ENCODE measurements around the gene PARD6G.

PARD6G gene

GRCh38 chr18:80136679-80137078, 110.6 kb downstream of the PARD6G start:
- Histone ChIP-seq H3K36me3 (peaks cover 42% of the 10 kb centered on the region), H3K27ac (no peak overlapping the region), H3K4me3 (ENCODE audit: low read depth in 1 of 2, low read length in 1 of 2) (no peak overlapping the region), H3K9me3 (no peaks in the 10 kb centered on the region), H3K27me3 (no peaks in the 10 kb centered on the region), H3K4me1 (ENCODE audit: control insufficient read depth in 1 of 2, insufficient read depth in 1 of 2, low read depth in 1 of 2, low read length in 1 of 2) (no peaks in the 10 kb centered on the region)
- TF ChIP-seq, protein P1, sequence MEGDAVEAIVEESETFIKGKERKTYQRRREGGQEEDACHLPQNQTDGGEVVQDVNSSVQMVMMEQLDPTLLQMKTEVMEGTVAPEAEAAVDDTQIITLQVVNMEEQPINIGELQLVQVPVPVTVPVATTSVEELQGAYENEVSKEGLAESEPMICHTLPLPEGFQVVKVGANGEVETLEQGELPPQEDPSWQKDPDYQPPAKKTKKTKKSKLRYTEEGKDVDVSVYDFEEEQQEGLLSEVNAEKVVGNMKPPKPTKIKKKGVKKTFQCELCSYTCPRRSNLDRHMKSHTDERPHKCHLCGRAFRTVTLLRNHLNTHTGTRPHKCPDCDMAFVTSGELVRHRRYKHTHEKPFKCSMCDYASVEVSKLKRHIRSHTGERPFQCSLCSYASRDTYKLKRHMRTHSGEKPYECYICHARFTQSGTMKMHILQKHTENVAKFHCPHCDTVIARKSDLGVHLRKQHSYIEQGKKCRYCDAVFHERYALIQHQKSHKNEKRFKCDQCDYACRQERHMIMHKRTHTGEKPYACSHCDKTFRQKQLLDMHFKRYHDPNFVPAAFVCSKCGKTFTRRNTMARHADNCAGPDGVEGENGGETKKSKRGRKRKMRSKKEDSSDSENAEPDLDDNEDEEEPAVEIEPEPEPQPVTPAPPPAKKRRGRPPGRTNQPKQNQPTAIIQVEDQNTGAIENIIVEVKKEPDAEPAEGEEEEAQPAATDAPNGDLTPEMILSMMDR (IDR thresholded peaks at IDR 0.05), result no peak

DNA sequence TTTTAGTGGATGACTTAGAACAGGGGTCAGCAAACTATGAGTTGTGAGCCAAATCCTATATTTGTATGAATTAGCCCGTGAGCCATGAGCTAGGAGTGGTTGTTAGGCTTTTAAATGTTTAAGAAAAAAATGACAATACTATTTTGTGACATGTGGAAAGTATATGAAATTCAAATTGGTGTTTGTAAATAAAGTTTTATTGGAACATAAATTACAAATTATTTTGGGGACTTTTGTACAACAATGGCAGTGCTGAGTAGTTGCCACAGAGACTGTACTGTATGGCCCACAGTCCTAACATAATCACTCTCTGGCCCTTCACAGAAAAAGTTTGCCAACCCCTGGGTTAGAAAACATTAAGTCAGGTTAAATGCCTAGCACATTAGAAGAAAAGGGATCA, 112.2 kb downstream of the PARD6G start:
- H3K36me3 ChIP-seq, result peaks cover 37% of the 10 kb centered on the region

DNA sequence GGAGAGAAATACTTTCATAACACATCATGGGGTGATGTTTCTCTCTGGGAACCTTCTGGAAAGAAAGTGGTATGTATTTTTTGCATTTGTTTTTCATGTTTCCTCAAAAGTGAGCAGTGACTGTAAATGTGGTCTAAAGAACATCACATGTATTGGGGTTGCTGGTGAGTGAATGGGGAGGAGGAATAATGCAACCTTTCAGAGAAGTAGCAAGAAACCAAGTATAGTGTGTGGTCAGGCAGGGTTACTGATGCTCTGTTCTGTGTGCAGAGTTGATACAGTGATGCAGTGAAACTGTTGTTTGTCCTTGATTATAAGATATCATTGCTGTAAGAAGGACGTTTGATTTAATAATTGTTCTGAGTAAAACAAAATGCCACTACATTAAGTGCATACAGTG, 114.2 kb downstream of the PARD6G start:
- Histone ChIP-seq H3K9me3 (no peaks in the 10 kb centered on the region), H3K36me3 (peaks cover 36% of the 10 kb centered on the region), H3K4me3 (ENCODE audit: low read depth in 1 of 2, low read length in 1 of 2) (no peak overlapping the region), H3K4me1 (ENCODE audit: control insufficient read depth in 1 of 2, insufficient read depth in 1 of 2, low read depth in 1 of 2, low read length in 1 of 2) (no peaks in the 10 kb centered on the region), H3K27ac (no peak overlapping the region), H3K27me3 (no peaks in the 10 kb centered on the region)
- TF ChIP-seq, protein P1 (IDR thresholded peaks at IDR 0.05), result no peak

More for the DNA sequence above, 112.2 kb downstream of the PARD6G start:
- H3K9me3 ChIP-seq, result no peaks in the 10 kb centered on the region
- no peak overlapping the region for H3K27ac ChIP-seq
- TF ChIP-seq, protein P1 (IDR thresholded peaks at IDR 0.05), result no peak
- no peak overlapping the region for H3K4me3 ChIP-seq (ENCODE audit: low read depth in 1 of 2, low read length in 1 of 2)
- H3K4me1 ChIP-seq (ENCODE audit: control insufficient read depth in 1 of 2, insufficient read depth in 1 of 2, low read depth in 1 of 2, low read length in 1 of 2), result no peaks in the 10 kb centered on the region
- no peaks in the 10 kb centered on the region for H3K27me3 ChIP-seq

GRCh38 chr18:80132180-80132812, 115.0 kb downstream of the PARD6G start:
- Histone ChIP-seq H3K27me3 (no peaks in the 10 kb centered on the region), H3K9me3 (no peaks in the 10 kb centered on the region), H3K27ac (no peak overlapping the region), H3K4me1 (ENCODE audit: control insufficient read depth in 1 of 2, insufficient read depth in 1 of 2, low read depth in 1 of 2, low read length in 1 of 2) (no peaks in the 10 kb centered on the region), H3K4me3 (ENCODE audit: low read depth in 1 of 2, low read length in 1 of 2) (no peak overlapping the region), H3K36me3 (peaks cover 28% of the 10 kb centered on the region)
- TF ChIP-seq, protein P1 (IDR thresholded peaks at IDR 0.05), result no peak

DNA sequence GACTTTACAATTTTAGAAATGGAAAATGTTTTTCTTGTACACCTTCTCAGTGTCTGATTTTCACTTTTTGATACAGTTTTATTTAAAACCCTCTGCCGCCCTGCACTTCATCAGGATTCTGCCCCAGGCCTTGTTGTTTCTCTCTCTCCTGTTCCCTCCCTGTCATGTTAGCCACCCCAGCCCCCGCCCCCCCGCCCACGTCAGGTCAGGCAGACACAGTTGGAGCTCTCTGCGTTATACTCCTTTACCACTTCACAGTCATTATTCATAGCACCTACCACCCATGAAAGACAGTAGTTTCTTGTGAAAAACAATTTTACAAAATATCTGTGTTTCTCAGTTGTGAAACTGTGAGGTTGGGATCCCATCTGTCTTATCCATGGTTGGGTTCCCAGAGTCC, 116.8 kb downstream of the PARD6G start:
- peaks cover 10% of the 10 kb centered on the region for H3K36me3 ChIP-seq
- no peaks in the 10 kb centered on the region for H3K4me1 ChIP-seq (ENCODE audit: control insufficient read depth in 1 of 2, insufficient read depth in 1 of 2, low read depth in 1 of 2, low read length in 1 of 2)
- no peak overlapping the region for H3K27ac ChIP-seq
- TF ChIP-seq, protein P1 (IDR thresholded peaks at IDR 0.05), result no peak
- no peaks in the 10 kb centered on the region for H3K27me3 ChIP-seq
- H3K4me3 ChIP-seq (ENCODE audit: low read depth in 1 of 2, low read length in 1 of 2), result no peak overlapping the region
- no peaks in the 10 kb centered on the region for H3K9me3 ChIP-seq

All from neutrophil (primary cell).